Mesothelial cell of epicardium (in vitro differentiated cells): ENCODE results near the gene SYT13. TPM values are rescaled to one million over a fixed set of nuclear protein-coding genes. Genes with fewer than 3 reads are reported as not detected.

Experiments
- DNase-seq, 2 experiments: peaks; one replicate each; pipeline ENCODE4 v3.0.0; 2021; ENCODE audit warnings: low spot score in 2 of 2; ENCODE audit not compliant: unreplicated experiment in 2 of 2
- H3K27ac Mint-ChIP-seq: 2 replicates; pipeline ENCODE4 v1.8.0; 2021; ENCODE audit warnings: mixed read lengths
- H3K27me3 Mint-ChIP-seq: 2 replicates; pipeline ENCODE4 v1.8.0; 2021; ENCODE audit warnings: low read depth, mixed read lengths
- H3K36me3 Mint-ChIP-seq: 2 replicates; pipeline ENCODE4 v1.8.0; 2021; ENCODE audit warnings: mixed read lengths
- H3K4me1 Mint-ChIP-seq: 2 replicates; pipeline ENCODE4 v1.8.0; 2021; ENCODE audit warnings: mixed read lengths
- H3K4me3 Mint-ChIP-seq: 2 replicates; pipeline ENCODE4 v1.8.0; 2021; ENCODE audit warnings: mild to moderate bottlenecking, moderate library complexity, mixed read lengths
- H3K9me3 Mint-ChIP-seq: 2 replicates; pipeline ENCODE4 v1.8.0; 2021; ENCODE audit warnings: mixed read lengths
- CTCF ChIP-seq: fragments of 200-600 bp; sonication (generic); IDR thresholded peaks from one replicate; pipeline ENCODE4 v1.5.0; 2021; ENCODE audit warnings: antibody characterized with exemption; ENCODE audit not compliant: unreplicated experiment
- total RNA-seq: library from RNA; stranded (reverse); gene quantifications from 3 replicates; pipeline ENCODE4 v1.2.1, GENCODE V29; 2021

The SYT13 gene
- total RNA-seq, 1 donor from 2014 or later, result 6.8 TPM

- Mint-ChIP-seq H3K36me3 (no peaks in the 10 kb centered on the region), H3K4me3 (no peak overlapping the region), H3K27ac (no peak overlapping the region), H3K9me3 (peaks cover 3% of the 10 kb centered on the region), H3K27me3 (peaks cover 37% of the 10 kb centered on the region), H3K4me1 (no peaks in the 10 kb centered on the region)
- TF ChIP-seq CTCF, result peak; percentile 93
- peak in 1 of 2 experiments; percentile 63 for DNase-seq
Measured at GRCh38 chr11:45332276-45332934, 46.3 kb upstream of the SYT13 start.

- H3K36me3 Mint-ChIP-seq, result no peaks in the 10 kb centered on the region
- no peak overlapping the region for H3K27ac Mint-ChIP-seq
- no peak for TF ChIP-seq CTCF
- H3K4me1 Mint-ChIP-seq, result no peaks in the 10 kb centered on the region
- no peak for DNase-seq
- H3K4me3 Mint-ChIP-seq, result no peak overlapping the region
- peaks cover 42% of the 10 kb centered on the region for H3K27me3 Mint-ChIP-seq
- H3K9me3 Mint-ChIP-seq, result peaks cover 6% of the 10 kb centered on the region
Measured at GRCh38 chr11:45331839-45332238, 45.7 kb upstream of the SYT13 start.

- no peak overlapping the region for H3K4me3 Mint-ChIP-seq
- no peak for TF ChIP-seq CTCF
- H3K36me3 Mint-ChIP-seq, result no peaks in the 10 kb centered on the region
- H3K4me1 Mint-ChIP-seq, result no peaks in the 10 kb centered on the region
- H3K27ac Mint-ChIP-seq, result no peak overlapping the region
- H3K9me3 Mint-ChIP-seq, result peaks cover 13% of the 10 kb centered on the region
- DNase-seq, result no peak
- peaks cover 60% of the 10 kb centered on the region for H3K27me3 Mint-ChIP-seq
Measured at GRCh38 chr11:45328726-45329125, 42.6 kb upstream of the SYT13 start.

GRCh38 chr11:45324459-45324858, 38.3 kb upstream of the SYT13 start:
- peaks cover 13% of the 10 kb centered on the region for H3K9me3 Mint-ChIP-seq
- no peak overlapping the region for H3K27ac Mint-ChIP-seq
- TF ChIP-seq CTCF, result no peak
- peaks cover 73% of the 10 kb centered on the region for H3K27me3 Mint-ChIP-seq
- DNase-seq, result no peak
- no peaks in the 10 kb centered on the region for H3K36me3 Mint-ChIP-seq
- no peak overlapping the region for H3K4me3 Mint-ChIP-seq
- no peaks in the 10 kb centered on the region for H3K4me1 Mint-ChIP-seq

- H3K27me3 Mint-ChIP-seq, result peaks cover 73% of the 10 kb centered on the region
- no peaks in the 10 kb centered on the region for H3K4me1 Mint-ChIP-seq
- H3K27ac Mint-ChIP-seq, result no peak overlapping the region
- H3K4me3 Mint-ChIP-seq, result no peak overlapping the region
- no peaks in the 10 kb centered on the region for H3K36me3 Mint-ChIP-seq
- peaks cover 13% of the 10 kb centered on the region for H3K9me3 Mint-ChIP-seq
- no peak for DNase-seq
- no peak for TF ChIP-seq CTCF
Measured at GRCh38 chr11:45323601-45324249, 37.6 kb upstream of the SYT13 start.
